H9 (cell line): Measurements from ENCODE around the gene PARVB. TPM values are rescaled to one million over a fixed set of nuclear protein-coding genes. Genes with fewer than 3 reads are reported as not detected.

Source experiments
- DNase-seq: peaks from one replicate; pipeline ENCODE4 v3.0.0-alpha.2; 2017
- H2AFZ ChIP-seq: one replicate; pipeline ENCODE4 v1.6.1; 2013; ENCODE audit warnings: mild to moderate bottlenecking, low read length, control low read depth, moderate library complexity
- H2AK5ac ChIP-seq: 2 replicates; pipeline ENCODE4 v1.6.1; 2013; ENCODE audit warnings: low read length, control low read depth, mixed read lengths; ENCODE audit not compliant: insufficient read length
- H2BK120ac ChIP-seq: one replicate; pipeline ENCODE4 v1.6.1; 2013; ENCODE audit warnings: low read depth, mild to moderate bottlenecking, low read length, control low read depth, inconsistent platforms; ENCODE audit not compliant: poor library complexity, severe bottlenecking
- H2BK12ac ChIP-seq: 2 replicates; pipeline ENCODE4 v1.6.1; 2013; ENCODE audit warnings: low read length, control low read depth, mixed read lengths, low read depth; ENCODE audit not compliant: insufficient read length
- H2BK15ac ChIP-seq: 2 replicates; pipeline ENCODE4 v1.6.1; 2013; ENCODE audit warnings: low read depth, low read length, control low read depth
- H2BK20ac ChIP-seq: one replicate; pipeline ENCODE4 v1.6.1; 2013; ENCODE audit warnings: low read depth, mild to moderate bottlenecking, low read length, control low read depth, inconsistent platforms; ENCODE audit not compliant: poor library complexity, severe bottlenecking
- H2BK5ac ChIP-seq: 2 replicates; pipeline ENCODE4 v1.6.1; 2013; ENCODE audit warnings: low read length, control low read depth, mixed read lengths; ENCODE audit not compliant: insufficient read length
- H3K14ac ChIP-seq: 2 replicates; pipeline ENCODE4 v1.6.1; 2013; ENCODE audit warnings: low read length, control low read depth; ENCODE audit not compliant: insufficient read depth
- H3K18ac ChIP-seq: 2 replicates; pipeline ENCODE4 v1.6.1; 2013; ENCODE audit warnings: low read depth, mild to moderate bottlenecking, mixed read lengths, low read length, control low read depth; ENCODE audit not compliant: insufficient read length
- H3K23ac ChIP-seq: 2 replicates; pipeline ENCODE4 v1.6.1; 2013; ENCODE audit warnings: low read length, control low read depth, mixed read lengths, low read depth; ENCODE audit not compliant: insufficient read length
- H3K23me2 ChIP-seq: 2 replicates; pipeline ENCODE4 v1.6.1; 2013; ENCODE audit warnings: low read depth, mild to moderate bottlenecking, mixed read lengths, low read length, control low read depth; ENCODE audit not compliant: insufficient read length, poor library complexity, severe bottlenecking
- H3K27ac ChIP-seq: 2 replicates; pipeline ENCODE4 v1.5.1; 2013; ENCODE audit warnings: low read length, control low read depth, mixed read lengths, low read depth; ENCODE audit not compliant: insufficient read length
- H3K27me3 ChIP-seq: 2 replicates; pipeline ENCODE4 v1.6.1; 2013; ENCODE audit warnings: low read length, control low read depth, inconsistent platforms; ENCODE audit not compliant: insufficient read depth
- H3K4ac ChIP-seq: 2 replicates; pipeline ENCODE4 v1.6.1; 2013; ENCODE audit warnings: low read depth, mild to moderate bottlenecking, control low read depth, inconsistent platforms, low read length, moderate library complexity
- H3K4me1 ChIP-seq: 2 replicates; pipeline ENCODE4 v1.6.1; 2013; ENCODE audit warnings: low read length, control low read depth, inconsistent platforms; ENCODE audit not compliant: insufficient read depth
- H3K4me2 ChIP-seq: 2 replicates; pipeline ENCODE4 v1.6.1; 2013; ENCODE audit warnings: low read length, control low read depth, mixed read lengths; ENCODE audit not compliant: insufficient read length, insufficient read depth
- H3K56ac ChIP-seq: 2 replicates; pipeline ENCODE4 v1.6.1; 2013; ENCODE audit warnings: low read depth, mild to moderate bottlenecking, mixed read lengths, low read length, control low read depth; ENCODE audit not compliant: insufficient read length
- H3K79me1 ChIP-seq: 2 replicates; pipeline ENCODE4 v1.6.1; 2013; ENCODE audit warnings: low read depth, mild to moderate bottlenecking, moderate library complexity, low read length, control low read depth, inconsistent platforms; ENCODE audit not compliant: insufficient read depth, poor library complexity, severe bottlenecking
- H3K79me2 ChIP-seq: 2 replicates; pipeline ENCODE4 v1.6.1; 2013; ENCODE audit warnings: low read length, control low read depth, inconsistent platforms; ENCODE audit not compliant: insufficient read depth
- H3K9ac ChIP-seq: 2 replicates; pipeline ENCODE4 v1.6.1; 2013; ENCODE audit warnings: low read length, control low read depth, mixed read lengths; ENCODE audit not compliant: insufficient read length; ENCODE audit errors: extremely low read depth
- H3K9me3 ChIP-seq: one replicate; pipeline ENCODE4 v1.6.1; 2013; ENCODE audit warnings: low read depth, low read length, inconsistent platforms; ENCODE audit not compliant: control insufficient read depth
- H3T11ph ChIP-seq: one replicate; pipeline ENCODE4 v1.6.1; 2013; ENCODE audit warnings: mild to moderate bottlenecking, low read length, control low read depth, inconsistent platforms
- H4K20me1 ChIP-seq: one replicate; pipeline ENCODE4 v1.6.1; 2013; ENCODE audit not compliant: control insufficient read depth, insufficient read length, insufficient read depth
- H4K5ac ChIP-seq: 2 replicates; pipeline ENCODE4 v1.6.1; 2013; ENCODE audit warnings: low read depth, mild to moderate bottlenecking, mixed read lengths, low read length, control low read depth; ENCODE audit not compliant: insufficient read length
- H4K8ac ChIP-seq: replicated peaks from 2 replicates; pipeline ENCODE4 v1.6.1; 2013; ENCODE audit warnings: low read length, control low read depth, mixed read lengths, low read depth; ENCODE audit not compliant: insufficient read length
- H4K91ac ChIP-seq: 2 replicates; pipeline ENCODE4 v1.6.1; 2013; ENCODE audit warnings: low read depth, mild to moderate bottlenecking, moderate library complexity, mixed read lengths, low read length, control low read depth; ENCODE audit not compliant: insufficient read length
- H3K27ac Mint-ChIP-seq, 3 experiments: 2 replicates in 2 of 3; 3 replicates in 1 of 3; pipeline ENCODE4 v1.8.0; 2020 to 2021; ENCODE audit warnings: mixed read lengths in 3 of 3, mild to moderate bottlenecking in 1 of 3, moderate library complexity in 1 of 3
- H3K27me3 Mint-ChIP-seq: 2 replicates; pipeline ENCODE4 v1.8.0; 2021; ENCODE audit warnings: low read depth, mild to moderate bottlenecking, moderate library complexity, mixed read lengths
- H3K36me3 Mint-ChIP-seq, 3 experiments: 2 replicates in 2 of 3; 3 replicates in 1 of 3; pipeline ENCODE4 v1.8.0; 2020 to 2021; ENCODE audit warnings: low read depth in 3 of 3, mixed read lengths in 3 of 3; ENCODE audit not compliant: insufficient read depth in 1 of 3
- H3K4me1 Mint-ChIP-seq, 2 experiments: 2 replicates each; pipeline ENCODE4 v1.8.0; 2020; ENCODE audit warnings: mixed read lengths in 2 of 2
- H3K4me3 Mint-ChIP-seq, 2 experiments: 2 replicates in 1 of 2; 3 replicates in 1 of 2; pipeline ENCODE4 v1.8.0; 2020 to 2021; ENCODE audit warnings: mild to moderate bottlenecking in 2 of 2, mixed read lengths in 2 of 2, moderate library complexity in 1 of 2
- H3K9me3 Mint-ChIP-seq, 2 experiments: 2 replicates in 1 of 2; 3 replicates in 1 of 2; pipeline ENCODE4 v1.8.0; 2020; ENCODE audit warnings: mild to moderate bottlenecking in 2 of 2, mixed read lengths in 2 of 2, moderate library complexity in 1 of 2
- WGBS: extraction: QIAGEN DNeasy Blood & Tissue Kit; methylation state at CpG from one replicate; pipeline ENCODE4 v1.1.7; 2013; ENCODE audit warnings: missing lambda C conversion rate, low lambda C conversion rate, mixed read lengths; ENCODE audit not compliant: insufficient read length; ENCODE audit errors: extremely low coverage; 5-methylcytosine and 5-hydroxymethylcytosine counted together
- total RNA-seq: library from RNA; stranded (reverse); gene quantifications from 2 replicates; pipeline ENCODE4 v1.2.1, GENCODE V29; 2021
- TF ChIP-seq, protein P1 (sequence below): fragments of 200-600 bp; sonication (generic); conservative IDR thresholded peaks from 3 replicates; pipeline ENCODE4 v1.8.0; 2021; ENCODE audit warnings: antibody characterized with exemption, mild to moderate bottlenecking

PARVB gene
- total RNA-seq, 1 experiment from 2014 or later, result 15.6 TPM

- Histone ChIP-seq H2BK12ac (no peak overlapping the region), H3K27ac (no peak overlapping the region), H3K27me3 (no peaks in the 10 kb centered on the region), H3K79me2 (no peaks in the 10 kb centered on the region), H2BK120ac (no peak overlapping the region), H2BK20ac (no peak overlapping the region), H4K91ac (no peak overlapping the region), H2BK5ac (no peak overlapping the region), H3K79me1 (no peaks in the 10 kb centered on the region), H4K20me1 (peaks cover 5% of the 10 kb centered on the region), H2BK15ac (no peak overlapping the region), H3K4me1 (no peaks in the 10 kb centered on the region), H3T11ph (no peak overlapping the region), H3K56ac (no peak overlapping the region), H4K5ac (no peak overlapping the region), H3K4ac (no peak overlapping the region), H3K23ac (no peak overlapping the region), H3K18ac (no peak overlapping the region), H3K14ac (no peak overlapping the region), H2AFZ (no peak overlapping the region), H2AK5ac (no peak overlapping the region), H4K8ac (no peak overlapping the region), H3K23me2 (no peaks in the 10 kb centered on the region), H3K4me2 (no peak overlapping the region), H3K9me3 (no peaks in the 10 kb centered on the region), H3K9ac (no peak overlapping the region)
- H3K4me3 Mint-ChIP-seq, result no peak overlapping the region
- H3K27me3 Mint-ChIP-seq, result peaks cover 7% of the 10 kb centered on the region
- H3K9me3 Mint-ChIP-seq, result no peaks in the 10 kb centered on the region
- H3K4me1 Mint-ChIP-seq, result peaks cover 0 to 10% of the 10 kb centered on the region in 2 experiments; a peak in 3 of 4 replicates
- no peak overlapping the region for H3K27ac Mint-ChIP-seq
- TF ChIP-seq, protein P1, sequence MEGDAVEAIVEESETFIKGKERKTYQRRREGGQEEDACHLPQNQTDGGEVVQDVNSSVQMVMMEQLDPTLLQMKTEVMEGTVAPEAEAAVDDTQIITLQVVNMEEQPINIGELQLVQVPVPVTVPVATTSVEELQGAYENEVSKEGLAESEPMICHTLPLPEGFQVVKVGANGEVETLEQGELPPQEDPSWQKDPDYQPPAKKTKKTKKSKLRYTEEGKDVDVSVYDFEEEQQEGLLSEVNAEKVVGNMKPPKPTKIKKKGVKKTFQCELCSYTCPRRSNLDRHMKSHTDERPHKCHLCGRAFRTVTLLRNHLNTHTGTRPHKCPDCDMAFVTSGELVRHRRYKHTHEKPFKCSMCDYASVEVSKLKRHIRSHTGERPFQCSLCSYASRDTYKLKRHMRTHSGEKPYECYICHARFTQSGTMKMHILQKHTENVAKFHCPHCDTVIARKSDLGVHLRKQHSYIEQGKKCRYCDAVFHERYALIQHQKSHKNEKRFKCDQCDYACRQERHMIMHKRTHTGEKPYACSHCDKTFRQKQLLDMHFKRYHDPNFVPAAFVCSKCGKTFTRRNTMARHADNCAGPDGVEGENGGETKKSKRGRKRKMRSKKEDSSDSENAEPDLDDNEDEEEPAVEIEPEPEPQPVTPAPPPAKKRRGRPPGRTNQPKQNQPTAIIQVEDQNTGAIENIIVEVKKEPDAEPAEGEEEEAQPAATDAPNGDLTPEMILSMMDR, result no peak
- no CpG with 5 or more reads among the region's 6 CpGs for WGBS
- DNase-seq, result no peak
- no peaks in the 10 kb centered on the region; a peak in 1 of 7 replicates for H3K36me3 Mint-ChIP-seq
Observed at GRCh38 chr22:44200451-44200850, 176.3 kb downstream of the PARVB start.
